NCI-H2107 treated with DMSO at 0.1 percent for 48 hours (cell line): ENCODE results near the gene AFF3.
A peak's percentile ranks its signal among the peaks of the same experiment; 100 is the strongest.
"Not testable (repeated sequence)": the region's sequence is repeated elsewhere in the genome, so short reads cannot be mapped to it uniquely, and the experiment has no call there.

Source experiments
- DNase-seq: peaks from one replicate; lab custom pipeline; 2025; ENCODE audit not compliant: unreplicated experiment; lab: John Stamatoyannopoulos, UW

The AFF3 gene

GRCh38 chr2:99974275-99974674, 168.1 kb downstream of the AFF3 start:
- DNase-seq = peak; percentile 80

GRCh38 chr2:99971326-99971900, 171.0 kb downstream of the AFF3 start:
- DNase-seq = no peak

GRCh38 chr2:99970292-99970868, 172.0 kb downstream of the AFF3 start:
- no peak for DNase-seq

- no peak for DNase-seq
Observed at GRCh38 chr2:99961196-99961913, 181.0 kb downstream of the AFF3 start.

- no peak for DNase-seq
Observed at GRCh38 chr2:99960790-99961189, 181.6 kb downstream of the AFF3 start.

- DNase-seq = no peak
Observed at GRCh38 chr2:99960291-99960690, 182.1 kb downstream of the AFF3 start.

GRCh38 chr2:99959261-99960014, 183.0 kb downstream of the AFF3 start:
- no peak for DNase-seq

GRCh38 chr2:99957332-99958133, 184.9 kb downstream of the AFF3 start:
- DNase-seq = no peak

- no peak for DNase-seq
Observed at GRCh38 chr2:99956232-99957030, 186.0 kb downstream of the AFF3 start.

GRCh38 chr2:99953750-99954149, 188.6 kb downstream of the AFF3 start:
- DNase-seq = no peak

- DNase-seq = no peak
Observed at GRCh38 chr2:99949963-99950362, 192.4 kb downstream of the AFF3 start.

GRCh38 chr2:99949530-99949929, 192.9 kb downstream of the AFF3 start:
- DNase-seq = no peak

GRCh38 chr2:99948010-99948409, 194.4 kb downstream of the AFF3 start:
- no peak for DNase-seq

- not testable (repeated sequence) for DNase-seq
Observed at GRCh38 chr2:99947366-99947765, 195.0 kb downstream of the AFF3 start.

GRCh38 chr2:99944019-99944418, 198.4 kb downstream of the AFF3 start:
- no peak for DNase-seq

- DNase-seq = no peak
Observed at GRCh38 chr2:99942561-99943347, 199.6 kb downstream of the AFF3 start.

GRCh38 chr2:99940963-99941362, 201.4 kb downstream of the AFF3 start:
- DNase-seq = no peak

- DNase-seq = no peak
Observed at GRCh38 chr2:99939135-99939534, 203.3 kb downstream of the AFF3 start.

GRCh38 chr2:99938250-99938649, 204.1 kb downstream of the AFF3 start:
- no peak for DNase-seq
